Esophagus squamous epithelium (tissue), 4 donors: ENCODE measurements around the gene FAM20A.

Experiments
- CTCF ChIP-seq, 6 experiments: fragments of 450-650 bp in 4 of 6; fragments of 200-600 bp in 2 of 6; sonication (generic) in 2 of 6; IDR thresholded peaks; one replicate each; pipeline ENCODE4 v1.5.1; 2016 to 2019; ENCODE audit warnings: antibody characterized with exemption in 6 of 6, mild to moderate bottlenecking in 4 of 6, moderate library complexity in 4 of 6
- POLR2A ChIP-seq, 4 donors: fragments of 450-650 bp; IDR thresholded peaks; one replicate each; pipeline ENCODE4 v1.6.1; 2017; ENCODE audit warnings: antibody characterized with exemption in 4 of 4, mild to moderate bottlenecking in 4 of 4, moderate library complexity in 3 of 4

- no peak for TF ChIP-seq CTCF (IDR thresholded peaks at IDR 0.05)
- no peak for TF ChIP-seq POLR2A (IDR thresholded peaks at IDR 0.05)
These were observed 15.2 kb upstream of the FAM20A start for GRCh38 chr17:68616334-68616733.
